ENCODE data around the gene ABCA5.
"Not testable (repeated sequence)": the region's sequence is repeated elsewhere in the genome, so short reads cannot be mapped to it uniquely, and the experiment has no call there.

The ABCA5 gene

GRCh38 chr17:69207151-69207550 is 119.8 kb downstream of the ABCA5 start:
- DNase-seq (ENCODE audit: low read depth in 2 of 2) = no peak

DNA sequence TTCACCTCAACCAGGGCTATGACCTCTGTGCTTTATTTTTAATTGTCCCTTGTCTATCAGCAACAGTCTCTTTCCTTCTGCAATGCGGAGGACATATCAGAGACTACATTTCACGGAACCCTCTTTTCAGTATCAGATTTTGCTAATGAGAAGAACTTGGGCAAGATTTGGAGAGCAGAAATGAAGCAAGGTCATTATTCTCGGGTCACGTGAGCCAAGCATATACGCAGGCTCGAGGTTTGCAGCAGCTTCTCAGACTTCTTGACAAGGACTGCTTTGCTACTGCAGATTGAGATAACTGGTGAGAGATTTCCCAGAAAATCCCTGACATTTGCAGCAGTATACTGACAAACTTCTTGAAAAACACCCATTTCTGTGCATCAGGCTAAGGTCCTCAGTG is 128.7 kb downstream of the ABCA5 start:
- no peak for DNase-seq (ENCODE audit: low read depth in 2 of 2)

DNA sequence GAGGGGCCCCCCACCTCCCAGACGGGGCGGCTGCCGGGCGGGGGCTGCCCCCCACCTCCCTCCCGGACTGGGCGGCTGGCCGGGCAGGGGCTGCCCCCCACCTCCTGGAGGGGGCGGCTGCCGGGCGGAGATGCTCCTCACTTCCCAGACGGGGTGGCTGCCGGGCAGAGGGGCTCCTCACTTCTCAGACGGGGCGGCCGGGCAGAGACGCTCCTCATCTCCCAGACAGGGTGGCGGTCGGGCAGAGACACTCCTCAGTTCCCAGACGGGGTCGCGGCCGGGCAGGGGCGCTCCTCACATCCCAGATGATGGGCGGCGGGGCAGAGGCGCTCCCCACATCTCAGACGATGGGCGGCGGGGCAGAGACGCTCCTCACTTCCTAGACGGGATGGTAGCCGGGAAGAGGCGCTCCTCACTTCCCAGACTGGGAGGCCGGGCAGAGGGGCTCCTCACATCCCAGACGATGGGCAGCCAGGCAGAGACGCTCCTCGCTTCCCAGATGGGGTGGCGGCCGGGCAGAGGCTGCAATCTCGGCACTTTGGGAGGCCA is 130.8 kb downstream of the ABCA5 start:
- DNase-seq (ENCODE audit: low read depth in 2 of 2) = not testable (repeated sequence)
